GM06990 (cell line): ENCODE data around the gene PSAT1.
A peak's percentile ranks its signal among the peaks of the same experiment; 100 is the strongest.

Experiments
- DNase-seq: peaks from one replicate; pipeline ENCODE4 v3.0.0-alpha.2; 2011; ENCODE audit not compliant: insufficient read length; ENCODE audit errors: extremely low read depth
- H3K27me3 ChIP-seq: replicated peaks from 2 replicates; pipeline ENCODE4 v1.6.0; 2011; ENCODE audit warnings: low read length; ENCODE audit not compliant: control insufficient read depth, insufficient read depth
- H3K36me3 ChIP-seq: 2 replicates; pipeline ENCODE4 v1.5.1; 2011; ENCODE audit warnings: low read length; ENCODE audit not compliant: control insufficient read depth, insufficient read depth
- H3K4me3 ChIP-seq: replicated peaks from 2 replicates; pipeline ENCODE4 v1.5.1; 2011; ENCODE audit warnings: low read depth, mild to moderate bottlenecking, control low read depth, low read length
- CTCF ChIP-seq: IDR thresholded peaks from 2 replicates; pipeline ENCODE4 v1.5.1; 2011; ENCODE audit warnings: low read length, control low read depth, mild to moderate bottlenecking, inconsistent platforms; ENCODE audit not compliant: insufficient read depth, poor library complexity, severe bottlenecking

Gene PSAT1

GRCh38 chr9:78357165-78357873, 60.4 kb downstream of the PSAT1 start:
- Histone ChIP-seq H3K36me3 (no peaks in the 10 kb centered on the region), H3K27me3 (no peaks in the 10 kb centered on the region), H3K4me3 (no peak overlapping the region)
- no peak for TF ChIP-seq CTCF
- peak; percentile 46 for DNase-seq

- no peak for DNase-seq
- Histone ChIP-seq H3K27me3 (no peaks in the 10 kb centered on the region), H3K4me3 (no peak overlapping the region), H3K36me3 (no peaks in the 10 kb centered on the region)
- TF ChIP-seq CTCF: no peak
Observed at GRCh38 chr9:78358329-78359051, 61.6 kb downstream of the PSAT1 start.

GRCh38 chr9:78363221-78363620, 66.3 kb downstream of the PSAT1 start:
- Histone ChIP-seq H3K36me3 (no peaks in the 10 kb centered on the region), H3K4me3 (no peak overlapping the region), H3K27me3 (no peaks in the 10 kb centered on the region)
- TF ChIP-seq CTCF: no peak
- no peak for DNase-seq

- H3K27me3 ChIP-seq: no peaks in the 10 kb centered on the region
- DNase-seq: no peak
Observed at GRCh38 chr9:78365748-78366697, 69.1 kb downstream of the PSAT1 start.

More at GRCh38 chr9:78365748-78366697, 69.1 kb downstream of the PSAT1 start:
- Histone ChIP-seq H3K36me3 (no peaks in the 10 kb centered on the region), H3K4me3 (no peak overlapping the region)
- peak; percentile 42 for TF ChIP-seq CTCF
